Caki2 (cell line): ENCODE measurements around the gene RASL12. TPM values are rescaled to one million over a fixed set of nuclear protein-coding genes. Genes with fewer than 3 reads are reported as not detected.
"Not testable (repeated sequence)": the region's sequence is repeated elsewhere in the genome, so short reads cannot be mapped to it uniquely, and the experiment has no call there.

ENCODE experiments used
- DNase-seq: peaks from one replicate; pipeline ENCODE4 v3.0.0-alpha.2; 2015; ENCODE audit warnings: low read depth
- in situ Hi-C: cut with HindIII; loops from 2 replicates; pipeline ENCODE4 v1.10.0; 2016; ENCODE audit warnings: low sequenced_read_pairs, low pct_unique_long_range_greater_than_20kb, mixed read lengths
- total RNA-seq: library from RNA; depleted of rRNA; stranded (reverse); fragments of >200 nt; shearing (Covaris generic); gene quantifications from 2 replicates; pipeline ENCODE4 v1.2.3, GENCODE V29; 2014; ENCODE audit warnings: low replicate concordance

The RASL12 gene
- total RNA-seq, 1 experiment from 2014 or later, result not detected

GRCh38 chr15:65094294-65094995 is 26.7 kb upstream of the RASL12 start:
- DNase-seq, result no peak
- in situ Hi-C loops, result no loop called here

- in situ Hi-C loops, DNase-seq: not testable (repeated sequence)
These were observed 26.0 kb upstream of the RASL12 start for GRCh38 chr15:65093793-65094170.

GRCh38 chr15:65092911-65093792 is 25.4 kb upstream of the RASL12 start:
- DNase-seq, result no peak
- in situ Hi-C loops, result no loop called here

GRCh38 chr15:65091946-65092770 is 24.4 kb upstream of the RASL12 start:
- in situ Hi-C loops, result no loop called here
- no peak for DNase-seq

GRCh38 chr15:65089206-65089824 is 21.5 kb upstream of the RASL12 start:
- in situ Hi-C loops, result no loop called here
- no peak for DNase-seq

- in situ Hi-C loops, result no loop called here
- DNase-seq, result no peak
These were observed 20.8 kb upstream of the RASL12 start for GRCh38 chr15:65088643-65089021.

GRCh38 chr15:65087873-65088642 is 20.3 kb upstream of the RASL12 start:
- DNase-seq, result no peak
- in situ Hi-C loops, result no loop called here

- in situ Hi-C loops, result no loop called here
- no peak for DNase-seq
These were observed 19.6 kb upstream of the RASL12 start for GRCh38 chr15:65087411-65087810.

GRCh38 chr15:65086680-65087111 is 18.9 kb upstream of the RASL12 start:
- DNase-seq, result no peak
- in situ Hi-C loops, result no loop called here

GRCh38 chr15:65085990-65086679 is 18.3 kb upstream of the RASL12 start:
- DNase-seq, result peak; percentile 30
- in situ Hi-C loops, result no loop called here

- DNase-seq, result no peak
- in situ Hi-C loops, result no loop called here
These were observed 17.5 kb upstream of the RASL12 start for GRCh38 chr15:65085207-65085753.

- in situ Hi-C loops, result no loop called here
- DNase-seq, result no peak
These were observed 16.9 kb upstream of the RASL12 start for GRCh38 chr15:65084500-65085206.

- peak; percentile 37 for DNase-seq
- in situ Hi-C loops, result no loop called here
These were observed 15.5 kb upstream of the RASL12 start for GRCh38 chr15:65083262-65083701.

- DNase-seq, result no peak
These were observed 14.6 kb upstream of the RASL12 start for GRCh38 chr15:65082303-65082953.

GRCh38 chr15:65081758-65082157 is 14.0 kb upstream of the RASL12 start:
- DNase-seq, result no peak
- in situ Hi-C loops, result no loop called here

More at GRCh38 chr15:65082303-65082953, 14.6 kb upstream of the RASL12 start:
- in situ Hi-C loops, result no loop called here

GRCh38 chr15:65081270-65081669 is 13.5 kb upstream of the RASL12 start:
- in situ Hi-C loops, result no loop called here
- DNase-seq, result no peak
